Muscle layer of colon (tissue), 2 donors: ENCODE data around the gene MRPL43.
A peak's percentile ranks its signal among the peaks of the same experiment; 100 is the strongest.
"Not testable (repeated sequence)": the region's sequence is repeated elsewhere in the genome, so short reads cannot be mapped to it uniquely, and the experiment has no call there.

Experiments
- H3K27ac ChIP-seq: one replicate; pipeline ENCODE4 v1.7.0; 2013; ENCODE audit warnings: low read depth, mild to moderate bottlenecking, low read length, moderate library complexity
- H3K27me3 ChIP-seq, 2 donors: one replicate each; pipeline ENCODE4 v1.7.0; 2013; ENCODE audit warnings: low read length in 2 of 2, mild to moderate bottlenecking in 2 of 2; ENCODE audit not compliant: insufficient read depth in 2 of 2, control insufficient read depth in 1 of 2
- H3K36me3 ChIP-seq: one replicate; pipeline ENCODE4 v1.7.0; 2013; ENCODE audit warnings: mild to moderate bottlenecking, low read length; ENCODE audit not compliant: insufficient read depth
- H3K4me1 ChIP-seq: one replicate; pipeline ENCODE4 v1.7.0; 2013; ENCODE audit warnings: mild to moderate bottlenecking, low read length; ENCODE audit not compliant: insufficient read depth
- H3K4me3 ChIP-seq, 2 donors: one replicate each; pipeline ENCODE4 v1.7.0; 2013; ENCODE audit warnings: low read length in 2 of 2, low read depth in 1 of 2, mild to moderate bottlenecking in 1 of 2, moderate library complexity in 1 of 2
- H3K9ac ChIP-seq: one replicate; pipeline ENCODE4 v1.7.0; 2013; ENCODE audit warnings: low read length
- H3K9me3 ChIP-seq: one replicate; pipeline ENCODE4 v1.7.0; 2013; ENCODE audit warnings: mild to moderate bottlenecking, low read length
- donor health status: abdominal sarcoma.
- donor health status: Adenocarcinoma of cecum.

MRPL43 gene

GRCh38 chr10:100986952-100987684, at the start of gene MRPL43, which contains the start of gene TWNK:
Gene MRPL43, minus strand, starts transcription at chr10:100987497. Its CDS starts 54 bp downstream, at chr10:100987443.
Gene TWNK, plus strand, starts transcription at chr10:100987543. Its CDS starts 668 bp downstream, at chr10:100988211.
- peaks cover 27% of the 10 kb centered on the region for H3K36me3 ChIP-seq

DNA sequence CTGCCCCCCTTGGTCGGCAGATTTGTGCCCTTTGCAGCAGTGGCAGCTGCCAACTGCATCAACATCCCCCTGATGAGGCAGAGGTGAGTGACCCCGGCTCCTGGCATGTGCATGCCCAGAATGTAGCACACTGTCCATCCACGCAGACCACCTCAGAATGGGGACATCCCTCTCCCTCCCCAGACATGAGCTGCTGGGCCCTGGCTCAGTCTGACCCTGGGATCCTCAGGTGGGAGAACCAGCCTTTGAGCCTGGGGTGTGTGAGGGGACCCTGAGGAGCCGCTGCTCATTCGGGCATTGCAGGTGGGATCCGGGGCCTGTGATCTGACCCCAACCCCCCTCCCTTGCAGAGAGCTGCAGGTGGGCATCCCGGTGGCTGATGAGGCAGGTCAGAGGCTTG, 49.4 kb upstream of the MRPL43 start:
- no peaks in the 10 kb centered on the region for H3K27me3 ChIP-seq
- H3K36me3 ChIP-seq = peaks cover 51% of the 10 kb centered on the region
- no peak overlapping the region for H3K4me3 ChIP-seq

More at GRCh38 chr10:100986952-100987684, at the start of gene MRPL43, which contains the start of gene TWNK:
- Histone ChIP-seq H3K27ac (peak within 1 kb of the TSS; percentile 86), H3K4me1 (peaks cover 34% of the 10 kb centered on the region), H3K27me3 (no peaks in the 10 kb centered on the region), H3K9me3 (no peaks in the 10 kb centered on the region), H3K9ac (peak within 1 kb of the TSS; percentile 53), H3K4me3 (peak within 1 kb of the TSS; percentile 87)

GRCh38 chr10:101035916-101036702, 48.8 kb upstream of the MRPL43 start:
- Histone ChIP-seq H3K4me1 (peaks cover 9% of the 10 kb centered on the region), H3K27me3 (no peaks in the 10 kb centered on the region), H3K4me3 (no peak overlapping the region), H3K36me3 (peaks cover 51% of the 10 kb centered on the region), H3K27ac (no peak overlapping the region), H3K9me3 (no peaks in the 10 kb centered on the region), H3K9ac (no peak overlapping the region)

More for the DNA sequence above, 49.4 kb upstream of the MRPL43 start:
- Histone ChIP-seq H3K27ac (no peak overlapping the region), H3K9me3 (no peaks in the 10 kb centered on the region), H3K9ac (no peak overlapping the region), H3K4me1 (peaks cover 13% of the 10 kb centered on the region)

- Histone ChIP-seq H3K4me3 (no peak overlapping the region), H3K9me3 (no peaks in the 10 kb centered on the region), H3K36me3 (peaks cover 51% of the 10 kb centered on the region)
Measured at GRCh38 chr10:101035314-101035713, 48.0 kb upstream of the MRPL43 start.

GRCh38 chr10:101034404-101034803, 47.1 kb upstream of the MRPL43 start:
- Histone ChIP-seq H3K36me3 (peaks cover 47% of the 10 kb centered on the region), H3K4me1 (peaks cover 17% of the 10 kb centered on the region)
- not testable (repeated sequence) for H3K9ac ChIP-seq, H3K9me3 ChIP-seq, H3K27me3 ChIP-seq, H3K4me3 ChIP-seq, H3K27ac ChIP-seq

More at GRCh38 chr10:101035314-101035713, 48.0 kb upstream of the MRPL43 start:
- H3K4me1 ChIP-seq = peaks cover 16% of the 10 kb centered on the region
- H3K27ac ChIP-seq = no peak overlapping the region
- H3K27me3 ChIP-seq = no peaks in the 10 kb centered on the region
- no peak overlapping the region for H3K9ac ChIP-seq

- no peak overlapping the region for H3K9ac ChIP-seq
- H3K4me1 ChIP-seq = peaks cover 17% of the 10 kb centered on the region
- peaks cover 36% of the 10 kb centered on the region for H3K36me3 ChIP-seq
- H3K27me3 ChIP-seq = no peaks in the 10 kb centered on the region
- peak overlapping the region; percentile 66 to 95 for H3K4me3 ChIP-seq
- H3K9me3 ChIP-seq = no peaks in the 10 kb centered on the region
- peak overlapping the region; percentile 95 for H3K27ac ChIP-seq
Measured at GRCh38 chr10:101033276-101033675, 46.0 kb upstream of the MRPL43 start.

DNA sequence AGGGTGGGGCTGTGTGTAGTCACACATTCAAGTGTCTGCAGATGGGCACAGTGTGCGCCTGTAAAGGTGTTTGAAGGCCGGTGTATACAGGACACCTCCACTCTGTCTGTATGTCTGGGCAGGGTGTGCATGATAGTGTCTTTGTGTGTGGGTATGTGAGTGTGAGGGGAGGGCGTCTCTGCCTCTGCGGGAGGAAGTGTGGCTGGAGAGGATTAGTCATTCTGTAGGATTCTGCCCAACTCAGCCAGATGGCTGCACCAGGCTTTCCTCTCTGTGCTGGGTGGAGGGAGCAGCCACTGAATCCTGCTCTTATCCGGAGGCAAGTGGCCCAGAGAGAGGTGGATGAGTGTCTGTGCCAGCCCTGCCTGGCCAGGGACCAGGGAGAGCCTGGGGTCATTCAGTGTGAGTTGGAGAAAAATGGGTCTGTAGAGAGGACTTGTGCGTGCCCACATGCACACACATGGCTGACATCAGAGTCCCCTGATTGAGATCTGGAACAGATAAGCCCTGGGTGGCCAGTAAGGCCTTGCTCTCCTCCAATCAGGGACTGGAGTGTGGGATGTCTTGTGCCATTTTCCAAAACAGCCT, 45.4 kb upstream of the MRPL43 start:
- no peaks in the 10 kb centered on the region for H3K27me3 ChIP-seq
- H3K9me3 ChIP-seq = no peaks in the 10 kb centered on the region
- peak overlapping the region; percentile 66 to 95 for H3K4me3 ChIP-seq
- peaks cover 30% of the 10 kb centered on the region for H3K36me3 ChIP-seq
- peak overlapping the region; percentile 79 for H3K9ac ChIP-seq
- H3K4me1 ChIP-seq = peaks cover 17% of the 10 kb centered on the region
- peak overlapping the region; percentile 95 for H3K27ac ChIP-seq

GRCh38 chr10:101031796-101032636, 44.7 kb upstream of the MRPL43 start:
- no peaks in the 10 kb centered on the region for H3K9me3 ChIP-seq
- peak overlapping the region; percentile 66 to 95 for H3K4me3 ChIP-seq
- peaks cover 17% of the 10 kb centered on the region for H3K4me1 ChIP-seq
- peak overlapping the region; percentile 79 for H3K9ac ChIP-seq
- no peaks in the 10 kb centered on the region for H3K27me3 ChIP-seq
- peaks cover 23% of the 10 kb centered on the region for H3K36me3 ChIP-seq
- peak overlapping the region; percentile 95 for H3K27ac ChIP-seq

DNA sequence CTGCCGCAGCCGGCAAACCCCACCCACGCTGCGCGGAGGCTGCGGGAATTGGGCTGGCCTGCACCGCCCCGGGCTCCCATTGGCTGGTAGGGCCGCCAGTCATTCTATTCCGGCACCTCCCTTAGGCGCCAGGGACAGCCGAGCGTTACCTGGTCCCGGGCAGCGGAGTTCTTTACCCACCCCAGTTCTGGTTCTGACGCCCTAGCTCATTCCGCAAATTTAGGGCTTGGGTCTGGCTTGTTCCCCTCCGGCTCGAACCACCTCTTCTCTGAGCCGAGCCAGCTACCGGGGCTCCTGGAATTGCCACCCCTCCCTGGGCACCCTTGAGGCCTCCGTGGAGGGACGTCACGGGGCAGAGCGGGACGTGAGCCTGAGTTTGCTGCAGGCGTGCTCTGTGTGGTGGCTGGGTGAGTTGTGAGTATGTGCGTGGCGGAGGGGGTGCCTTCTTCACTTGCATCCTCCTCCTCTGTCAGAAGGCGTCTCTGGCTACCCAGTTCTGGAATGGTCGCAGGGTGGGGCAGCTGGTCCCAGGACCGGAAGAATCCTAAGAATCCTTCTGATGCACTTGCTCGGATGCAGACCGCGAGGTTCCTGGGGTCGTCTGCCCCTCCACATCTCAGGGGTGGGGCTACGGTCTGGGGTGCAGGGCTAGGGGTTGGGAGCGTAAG, 44.0 kb upstream of the MRPL43 start, which contains the start of the genes PDZD7 and SFXN3:
Gene PDZD7 (minus strand): TSS at position 2 of the 668 bp plus-strand sequence. CDS start 910 bp downstream, outside the sequence.
Gene SFXN3 (plus strand): TSS at position 107 of the 668 bp plus-strand sequence. CDS start 3,461 bp downstream, outside the sequence.
- Histone ChIP-seq H3K9me3 (no peaks in the 10 kb centered on the region), H3K4me3 (peak within 1 kb of the TSS; percentile 66 to 95), H3K4me1 (peaks cover 17% of the 10 kb centered on the region), H3K27me3 (no peaks in the 10 kb centered on the region), H3K27ac (peak within 1 kb of the TSS; percentile 95), H3K9ac (peak within 1 kb of the TSS; percentile 79), H3K36me3 (peaks cover 16% of the 10 kb centered on the region)

DNA sequence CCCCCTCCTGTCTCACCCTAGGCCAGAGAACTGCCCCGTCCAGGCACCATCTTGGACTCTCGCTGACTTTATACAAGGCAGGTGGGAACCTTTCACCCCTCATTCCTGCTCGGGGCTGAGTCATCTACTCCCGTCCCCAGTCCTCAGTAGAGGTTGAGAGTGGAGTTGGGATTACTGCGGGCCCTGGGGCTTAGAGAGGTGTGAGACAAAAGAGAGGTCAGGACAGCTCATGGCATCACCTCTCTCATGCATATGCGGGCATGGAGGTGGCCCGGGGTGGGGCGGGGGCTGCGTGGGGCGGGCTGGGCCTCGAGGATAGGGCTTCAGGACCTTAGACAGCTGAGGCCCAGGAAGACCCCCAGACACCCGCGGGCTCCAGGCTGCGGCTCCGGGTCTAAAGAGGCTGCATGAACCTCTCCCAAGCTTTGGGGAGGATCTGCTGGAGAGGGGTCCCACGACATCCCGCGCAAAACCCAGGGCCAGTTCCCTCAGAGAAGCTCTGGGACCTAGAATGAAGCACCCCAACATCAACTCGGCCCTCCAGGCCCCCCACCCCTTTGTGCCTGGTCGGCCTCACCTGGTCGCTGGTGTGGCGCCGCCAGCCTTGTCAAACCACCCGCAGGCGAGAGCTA, 43.3 kb upstream of the MRPL43 start:
- Histone ChIP-seq H3K4me1 (peaks cover 17% of the 10 kb centered on the region), H3K4me3 (peak overlapping the region; percentile 66 to 95), H3K9ac (peak overlapping the region; percentile 79), H3K27ac (no peak overlapping the region), H3K9me3 (no peaks in the 10 kb centered on the region), H3K36me3 (peaks cover 9% of the 10 kb centered on the region), H3K27me3 (no peaks in the 10 kb centered on the region)
